Kidney (tissue), 14 donors: ENCODE measurements around the gene PRKN. TPM values are rescaled to one million over a fixed set of nuclear protein-coding genes. Genes with fewer than 3 reads are reported as not detected.
"Not testable (repeated sequence)": the region's sequence is repeated elsewhere in the genome, so short reads cannot be mapped to it uniquely, and the experiment has no call there.

Source experiments
- DNase-seq, 5 donors: peaks; one replicate each; pipeline ENCODE4 v3.0.0-alpha.2; 2013 to 2020
- FAIRE-seq: peaks from 2 replicates; lab custom pipeline; 2012; peaks lifted over from hg19 to GRCh38; lab: Jason Lieb, UNC
- H3K27ac ChIP-seq, 2 donors: one replicate each; pipeline ENCODE4 v1.7.0; 2013; ENCODE audit warnings: low read depth in 2 of 2, low read length in 2 of 2, inconsistent platforms in 1 of 2
- H3K27me3 ChIP-seq: one replicate; pipeline ENCODE4 v1.7.1; 2013; ENCODE audit warnings: low read length, inconsistent platforms; ENCODE audit not compliant: control insufficient read depth, insufficient read depth
- H3K36me3 ChIP-seq, 3 donors: one replicate each; pipeline versions ENCODE4 v1.7.0 to v1.7.1; 2013; ENCODE audit warnings: low read length in 3 of 3, control low read depth in 1 of 3, inconsistent platforms in 1 of 3; ENCODE audit not compliant: insufficient read depth in 3 of 3, control insufficient read depth in 2 of 3
- H3K4me1 ChIP-seq, 3 donors: one replicate each; pipeline versions ENCODE4 v1.7.0 to v1.7.1; 2013; ENCODE audit warnings: low read length in 3 of 3, inconsistent platforms in 1 of 3, low read depth in 1 of 3; ENCODE audit not compliant: control insufficient read depth in 2 of 3, insufficient read depth in 2 of 3
- H3K4me3 ChIP-seq, 3 donors: one replicate each; pipeline versions ENCODE4 v1.7.0 to v1.8.1; 2013; ENCODE audit warnings: low read length in 3 of 3, control low read depth in 1 of 3, inconsistent platforms in 1 of 3
- H3K9ac ChIP-seq, 3 donors: one replicate each; pipeline versions ENCODE4 v1.7.0 to v1.7.1; 2013; ENCODE audit warnings: low read length in 3 of 3, control low read depth in 1 of 3, inconsistent platforms in 1 of 3
- H3K9me3 ChIP-seq, 3 donors: one replicate each; pipeline versions ENCODE4 v1.7.0 to v1.7.1; 2013; ENCODE audit warnings: low read length in 3 of 3, control low read depth in 1 of 3, inconsistent platforms in 1 of 3; ENCODE audit not compliant: control insufficient read depth in 2 of 3, insufficient read depth in 1 of 3
- intact Hi-C: fragments of 100-400 bp; cut with DNase I; formaldehyde crosslinking; loops from one replicate; pipeline ENCODE4 v1.11.1; 2022
- polyA plus RNA-seq: library from polyadenylated mRNA; stranded (reverse); fragments of 350-450 nt; fragmentation: Illumina TruSeq; extraction: RNeasy Lipid Tissue Mini Kit (QIAGEN cat#74804); gene quantifications from one replicate; pipeline ENCODE4 v1.2.3, GENCODE V29; 2014; ENCODE audit warnings: low read depth, low replicate concordance; ENCODE audit not compliant: insufficient read depth
- total RNA-seq: library from RNA; stranded (reverse); fragmentation: NEBNext Ultra II Directional; extraction: Animal tissue kit (Norgen Biotek cat#: 25700); gene quantifications from one replicate; pipeline ENCODE4 v1.2.1, GENCODE V29; 2021
- TF ChIP-seq, protein P1 (sequence below): IDR thresholded peaks from 3 replicates; pipeline ENCODE4 v1.5.1; 2012; ENCODE audit warnings: mild to moderate bottlenecking, moderate library complexity, borderline replicate concordance; ENCODE audit not compliant: insufficient read depth; ENCODE audit errors: extremely low read depth
- donor health status: control.
- donor health status: control.
- donor health status: control.
- donor health status: control.
- donor health status: control.
- donor health status: DM: yes; HTN: yes; CAD: no.
- donor health status: Normal renal cell carcinoma (clear cell type).

PRKN gene
- total and polyA plus RNA-seq, 2 donors from 2014 or later, result 8.6 to 10.4 TPM

GRCh38 chr6:161498881-161499280 is 1228.7 kb downstream of the PRKN start:
- H3K9ac ChIP-seq, result no peak overlapping the region
- no peaks in the 10 kb centered on the region for H3K36me3 ChIP-seq
- DNase-seq, result no peak
- TF ChIP-seq, protein P1, sequence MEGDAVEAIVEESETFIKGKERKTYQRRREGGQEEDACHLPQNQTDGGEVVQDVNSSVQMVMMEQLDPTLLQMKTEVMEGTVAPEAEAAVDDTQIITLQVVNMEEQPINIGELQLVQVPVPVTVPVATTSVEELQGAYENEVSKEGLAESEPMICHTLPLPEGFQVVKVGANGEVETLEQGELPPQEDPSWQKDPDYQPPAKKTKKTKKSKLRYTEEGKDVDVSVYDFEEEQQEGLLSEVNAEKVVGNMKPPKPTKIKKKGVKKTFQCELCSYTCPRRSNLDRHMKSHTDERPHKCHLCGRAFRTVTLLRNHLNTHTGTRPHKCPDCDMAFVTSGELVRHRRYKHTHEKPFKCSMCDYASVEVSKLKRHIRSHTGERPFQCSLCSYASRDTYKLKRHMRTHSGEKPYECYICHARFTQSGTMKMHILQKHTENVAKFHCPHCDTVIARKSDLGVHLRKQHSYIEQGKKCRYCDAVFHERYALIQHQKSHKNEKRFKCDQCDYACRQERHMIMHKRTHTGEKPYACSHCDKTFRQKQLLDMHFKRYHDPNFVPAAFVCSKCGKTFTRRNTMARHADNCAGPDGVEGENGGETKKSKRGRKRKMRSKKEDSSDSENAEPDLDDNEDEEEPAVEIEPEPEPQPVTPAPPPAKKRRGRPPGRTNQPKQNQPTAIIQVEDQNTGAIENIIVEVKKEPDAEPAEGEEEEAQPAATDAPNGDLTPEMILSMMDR, result no peak
- no peaks in the 10 kb centered on the region for H3K9me3 ChIP-seq
- peaks cover 0 to 7% (median 4%) of the 10 kb centered on the region in 3 donors for H3K4me1 ChIP-seq
- H3K4me3 ChIP-seq, result no peak overlapping the region
- no peak for FAIRE-seq
- H3K27ac ChIP-seq, result no peak overlapping the region
- no peaks in the 10 kb centered on the region for H3K27me3 ChIP-seq
- intact Hi-C loops, result no loop called here

DNA sequence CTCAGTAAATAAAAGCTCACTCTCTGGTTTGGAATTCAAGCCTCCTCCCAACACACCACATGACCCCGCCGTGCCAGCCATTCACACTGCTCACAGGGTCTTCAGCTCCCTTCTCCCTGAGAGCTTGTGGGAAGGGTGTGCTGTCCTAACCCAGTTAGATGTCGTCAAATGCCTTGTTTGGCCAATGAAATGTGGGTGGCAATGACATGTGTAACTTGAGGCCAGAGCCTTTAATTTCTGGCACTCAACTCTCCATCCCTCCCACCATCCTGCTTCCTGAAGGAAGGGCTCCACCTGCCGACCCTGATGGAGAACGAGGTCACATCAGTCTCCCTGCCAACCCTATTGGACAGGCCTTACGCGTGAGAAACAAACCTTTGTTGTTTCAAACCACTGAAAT is 1229.2 kb downstream of the PRKN start:
- intact Hi-C loops, result no loop called here
- no peak overlapping the region for H3K27ac ChIP-seq
- H3K9ac ChIP-seq, result no peak overlapping the region
- TF ChIP-seq, protein P1, result peak; percentile 57
- no peaks in the 10 kb centered on the region for H3K9me3 ChIP-seq
- H3K4me3 ChIP-seq, result no peak overlapping the region
- no peaks in the 10 kb centered on the region for H3K36me3 ChIP-seq
- no peaks in the 10 kb centered on the region for H3K27me3 ChIP-seq
- no peak for FAIRE-seq
- DNase-seq, result peak in 4 of 5 donors; percentile 46 to 83 (median 56)
- peaks cover 0 to 5% (median 4%) of the 10 kb centered on the region in 3 donors for H3K4me1 ChIP-seq

DNA sequence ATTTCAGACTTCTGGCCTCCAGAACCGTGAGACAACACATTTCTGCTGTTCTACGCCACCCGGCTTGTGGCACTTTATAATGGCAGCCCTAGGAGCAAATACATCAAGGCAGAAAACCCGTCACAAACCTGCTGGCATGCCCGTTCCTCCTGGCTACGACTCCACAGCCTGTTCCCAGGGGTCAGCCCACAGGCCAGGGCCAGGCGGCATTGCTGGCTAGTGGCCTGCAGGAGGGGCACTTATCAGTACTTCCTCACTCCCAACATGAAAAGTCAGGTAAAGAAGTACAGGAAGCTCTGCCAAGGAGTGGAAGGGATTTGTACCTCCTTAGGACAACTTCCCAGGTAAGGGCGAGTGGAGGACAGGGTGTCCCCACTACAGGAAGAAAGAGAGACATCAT is 1230.6 kb downstream of the PRKN start:
- intact Hi-C loops, result no loop called here
- no peak overlapping the region for H3K4me3 ChIP-seq
- no peak for FAIRE-seq
- TF ChIP-seq, protein P1, result no peak
- no peaks in the 10 kb centered on the region for H3K36me3 ChIP-seq
- H3K27me3 ChIP-seq, result no peaks in the 10 kb centered on the region
- DNase-seq, result no peak
- no peaks in the 10 kb centered on the region for H3K4me1 ChIP-seq
- H3K9me3 ChIP-seq, result no peaks in the 10 kb centered on the region
- no peak overlapping the region for H3K27ac ChIP-seq
- H3K9ac ChIP-seq, result no peak overlapping the region

- H3K27me3 ChIP-seq, FAIRE-seq, H3K4me1 ChIP-seq, H3K9me3 ChIP-seq, H3K36me3 ChIP-seq, H3K27ac ChIP-seq, H3K9ac ChIP-seq, H3K4me3 ChIP-seq, intact Hi-C loops, DNase-seq: not testable (repeated sequence)
Measured at GRCh38 chr6:161496271-161496670, 1231.3 kb downstream of the PRKN start.
